ENCODE results near the gene FGD2.

DNA sequence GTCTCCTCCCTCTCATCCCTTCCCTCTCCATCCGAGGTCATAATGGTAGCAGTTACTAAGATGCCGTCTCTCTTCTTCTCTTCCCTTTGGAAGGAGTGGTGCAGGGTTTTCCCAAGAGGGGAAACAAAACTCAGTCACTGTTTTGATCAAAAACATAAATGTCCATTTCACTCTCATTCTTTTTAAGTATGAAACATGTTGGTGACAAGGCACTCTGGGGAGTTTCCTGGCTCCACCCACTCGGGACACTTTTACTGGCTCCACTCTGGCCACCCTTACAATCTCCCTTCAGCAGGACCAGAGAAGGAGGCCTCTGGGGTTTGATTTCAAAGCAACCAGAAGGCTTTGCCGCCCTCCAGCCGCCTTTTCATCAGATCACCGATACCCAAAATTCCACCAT is 57.0 kb downstream of the FGD2 start:
- TF ChIP-seq, protein P1, sequence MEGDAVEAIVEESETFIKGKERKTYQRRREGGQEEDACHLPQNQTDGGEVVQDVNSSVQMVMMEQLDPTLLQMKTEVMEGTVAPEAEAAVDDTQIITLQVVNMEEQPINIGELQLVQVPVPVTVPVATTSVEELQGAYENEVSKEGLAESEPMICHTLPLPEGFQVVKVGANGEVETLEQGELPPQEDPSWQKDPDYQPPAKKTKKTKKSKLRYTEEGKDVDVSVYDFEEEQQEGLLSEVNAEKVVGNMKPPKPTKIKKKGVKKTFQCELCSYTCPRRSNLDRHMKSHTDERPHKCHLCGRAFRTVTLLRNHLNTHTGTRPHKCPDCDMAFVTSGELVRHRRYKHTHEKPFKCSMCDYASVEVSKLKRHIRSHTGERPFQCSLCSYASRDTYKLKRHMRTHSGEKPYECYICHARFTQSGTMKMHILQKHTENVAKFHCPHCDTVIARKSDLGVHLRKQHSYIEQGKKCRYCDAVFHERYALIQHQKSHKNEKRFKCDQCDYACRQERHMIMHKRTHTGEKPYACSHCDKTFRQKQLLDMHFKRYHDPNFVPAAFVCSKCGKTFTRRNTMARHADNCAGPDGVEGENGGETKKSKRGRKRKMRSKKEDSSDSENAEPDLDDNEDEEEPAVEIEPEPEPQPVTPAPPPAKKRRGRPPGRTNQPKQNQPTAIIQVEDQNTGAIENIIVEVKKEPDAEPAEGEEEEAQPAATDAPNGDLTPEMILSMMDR (IDR thresholded peaks at IDR 0.05), result no peak
- TF ChIP-seq POLR2A (IDR thresholded peaks at IDR 0.05), result no peak
